Posterior cingulate gyrus (tissue), 11 donors: Measurements from ENCODE around the gene ABCD2.
A peak's percentile ranks its signal among the peaks of the same experiment; 100 is the strongest.
"Not testable (repeated sequence)": the region's sequence is repeated elsewhere in the genome, so short reads cannot be mapped to it uniquely, and the experiment has no call there.

Experiments used
- DNase-seq, 10 donors: peaks; one replicate each; pipeline versions ENCODE4 v3.0.0 to v3.0.0-alpha.2; 2020 to 2021; ENCODE audit warnings: mixed read lengths in 3 of 10
- intact Hi-C: fragments of 100-400 bp; cut with DNase I; formaldehyde crosslinking; loops from one replicate; pipeline ENCODE4 v1.15.1; 2023

ABCD2 gene

DNA sequence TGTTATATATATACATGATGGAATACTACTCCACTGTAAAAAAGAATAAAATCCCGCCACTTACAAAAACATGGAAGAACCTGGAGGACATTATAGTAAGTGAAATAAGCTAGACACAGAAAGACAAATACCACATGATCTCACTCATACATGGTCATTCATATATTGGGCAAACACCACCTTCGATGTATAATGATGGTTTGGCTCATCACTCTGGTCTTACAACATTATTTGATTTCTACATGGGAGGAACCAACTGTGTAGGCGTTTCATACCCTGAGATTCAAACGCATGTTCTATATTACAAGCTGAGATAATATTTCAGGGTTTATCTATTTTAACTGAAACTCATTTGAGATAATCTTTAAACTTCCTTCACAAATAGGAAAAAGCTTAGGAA is 48.3 kb downstream of the ABCD2 start:
- intact Hi-C loops, result no loop called here
- DNase-seq, result no peak

DNA sequence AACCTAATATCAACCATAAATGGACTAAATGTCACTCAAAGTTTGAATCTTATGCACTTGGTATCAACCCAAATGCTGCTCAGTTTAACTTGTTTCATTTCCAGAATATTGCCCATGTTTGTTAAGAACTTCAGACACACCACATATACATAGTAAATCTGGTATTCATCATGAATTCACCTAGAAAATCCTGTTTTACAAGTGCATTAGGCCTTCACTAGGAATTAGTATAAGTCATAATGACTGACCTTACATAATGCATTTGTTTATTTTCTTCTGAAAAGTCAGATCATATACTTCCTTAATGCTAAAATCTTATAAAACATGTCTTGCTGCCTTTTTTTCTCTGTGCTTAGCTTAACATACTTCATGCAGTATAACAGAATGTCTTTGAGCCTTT is 66.1 kb downstream of the ABCD2 start:
- intact Hi-C loops, result no loop called here
- DNase-seq, result no peak

DNA sequence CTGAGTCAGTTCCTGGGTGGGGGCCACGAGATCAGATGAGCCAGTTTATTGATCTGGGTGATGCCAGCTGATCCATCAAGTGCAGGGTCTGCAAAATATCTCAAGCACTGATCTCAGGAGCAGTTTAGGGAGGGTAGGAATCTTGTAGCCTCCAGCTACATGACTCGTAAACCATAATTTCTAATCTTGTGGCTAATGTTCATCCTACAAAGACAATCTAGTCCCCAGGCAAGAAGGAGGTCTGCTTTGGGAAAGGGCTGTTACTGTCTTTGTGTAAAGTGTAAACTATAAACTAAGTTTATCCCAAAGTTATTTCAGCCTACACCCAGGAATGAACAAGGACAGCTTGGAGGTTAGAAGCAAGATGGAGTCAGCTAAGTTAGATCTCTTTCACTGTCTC is 75.4 kb downstream of the ABCD2 start:
- DNase-seq, intact Hi-C loops: not testable (repeated sequence)

DNA sequence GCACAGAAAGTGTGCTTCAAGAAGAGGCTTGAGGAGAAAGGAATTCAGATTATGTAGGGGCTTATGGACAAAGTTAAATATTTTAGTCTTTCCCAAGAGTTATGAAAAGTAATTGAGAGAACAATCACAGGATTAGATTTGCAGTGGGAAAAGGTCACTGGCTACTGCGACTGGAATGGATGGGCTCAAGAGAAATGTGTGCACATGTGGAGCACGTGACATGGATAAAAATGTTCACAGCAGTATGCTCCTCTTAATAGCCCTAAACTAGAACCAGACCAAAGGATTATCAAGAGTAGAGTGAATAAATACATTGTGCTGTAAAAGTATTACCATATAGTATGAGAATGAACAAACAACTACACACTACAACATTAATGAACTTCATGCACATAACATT is 78.1 kb downstream of the ABCD2 start:
- DNase-seq, result no peak

DNA sequence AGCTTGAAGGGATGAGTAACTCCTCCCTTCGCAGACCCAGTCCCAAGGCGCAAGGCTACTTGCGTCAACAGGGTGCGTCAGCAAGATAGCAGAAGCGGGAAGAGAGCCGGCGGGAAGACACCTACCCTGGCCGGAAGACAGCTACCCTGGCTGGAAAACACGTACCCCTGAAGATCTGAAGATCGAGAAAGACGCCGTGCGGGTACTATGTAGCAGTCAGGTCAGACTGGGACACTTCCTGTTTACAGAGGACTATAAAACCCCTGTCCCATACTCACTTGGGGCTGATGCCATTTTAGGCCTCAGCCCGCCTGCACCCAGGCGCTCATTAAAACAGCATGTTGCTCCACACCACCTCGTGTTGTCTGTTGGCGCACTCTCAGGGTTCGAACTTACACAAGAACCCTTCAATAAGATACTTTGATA is 80.9 kb downstream of the ABCD2 start:
- intact Hi-C loops, result no loop called here
- no peak for DNase-seq

More for the DNA sequence above, 78.1 kb downstream of the ABCD2 start:
- intact Hi-C loops, result no loop called here

DNA sequence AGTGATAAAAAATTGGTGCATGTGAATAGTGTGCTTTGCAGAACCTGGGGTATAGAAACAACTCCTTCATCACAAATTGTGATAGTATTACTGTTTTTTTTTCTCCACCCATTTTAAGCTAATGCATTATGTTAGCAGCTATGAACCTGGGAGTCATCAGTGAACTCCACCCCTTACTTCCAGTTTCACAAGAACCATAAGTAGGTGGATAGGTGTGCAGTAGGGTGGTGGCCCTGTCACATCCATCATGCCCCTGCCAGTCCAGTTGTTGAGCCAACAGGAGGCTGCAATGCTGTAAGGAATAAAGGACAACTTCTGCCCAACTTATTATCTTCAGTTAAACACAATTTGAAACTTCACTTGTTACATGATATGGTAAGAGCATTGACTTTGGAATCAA is 85.7 kb downstream of the ABCD2 start:
- no peak for DNase-seq
- intact Hi-C loops, result no loop called here

DNA sequence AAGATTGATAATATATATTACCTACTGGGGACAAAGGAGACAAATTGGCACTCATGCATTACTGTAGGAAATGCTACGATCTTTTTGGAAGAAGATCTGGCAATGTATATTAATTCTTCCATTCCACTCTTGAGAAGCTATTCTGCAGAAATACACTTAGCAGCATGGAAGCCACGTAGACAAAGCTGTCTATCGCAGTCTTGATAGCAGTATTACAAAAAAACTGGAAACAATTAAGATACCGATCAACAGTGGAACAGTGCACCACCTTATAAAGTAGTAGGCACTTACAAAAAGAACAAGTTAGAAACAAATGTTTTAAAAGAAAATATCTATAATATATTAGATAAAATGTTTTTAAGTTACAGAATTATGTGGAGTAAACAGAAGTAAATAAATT is 87.2 kb downstream of the ABCD2 start:
- intact Hi-C loops, result no loop called here
- no peak for DNase-seq

DNA sequence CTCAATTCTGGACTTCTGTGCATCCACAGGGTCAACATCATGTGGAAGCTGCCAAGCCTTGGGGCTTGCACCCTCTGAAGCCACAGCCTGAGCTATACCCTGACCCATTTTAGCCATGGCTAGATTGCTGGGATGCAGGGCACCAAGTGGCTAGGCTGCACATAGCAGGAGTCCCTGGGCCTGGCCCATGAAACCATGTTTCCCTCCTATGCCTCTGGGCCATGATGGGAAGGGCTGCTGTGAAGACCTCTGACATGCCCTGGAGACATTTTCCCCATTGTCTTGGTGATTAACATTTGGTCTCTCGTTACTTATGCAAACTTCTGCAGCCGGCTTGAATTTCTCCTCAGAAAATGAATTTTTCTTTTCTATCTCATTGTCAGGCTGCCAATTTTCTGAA is 92.6 kb downstream of the ABCD2 start:
- intact Hi-C loops, result no loop called here
- no peak for DNase-seq

DNA sequence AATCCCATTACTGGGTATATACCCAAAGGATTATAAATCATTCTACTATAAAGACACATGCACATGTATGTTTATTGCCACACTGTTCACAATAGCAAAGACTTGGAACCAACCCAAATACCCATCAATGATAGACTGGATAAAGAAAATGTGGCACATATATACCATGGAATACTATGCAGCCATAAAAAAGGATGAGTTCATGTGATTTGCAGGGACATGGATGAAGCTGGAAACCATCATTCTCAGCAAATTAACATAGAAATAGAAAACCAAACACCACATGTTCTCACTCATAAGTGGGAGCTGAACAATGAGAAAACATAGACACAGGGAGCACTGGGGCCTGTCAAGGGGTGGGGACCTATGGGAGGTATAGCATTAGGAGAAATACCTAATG is 97.4 kb downstream of the ABCD2 start:
- intact Hi-C loops, DNase-seq: not testable (repeated sequence)

DNA sequence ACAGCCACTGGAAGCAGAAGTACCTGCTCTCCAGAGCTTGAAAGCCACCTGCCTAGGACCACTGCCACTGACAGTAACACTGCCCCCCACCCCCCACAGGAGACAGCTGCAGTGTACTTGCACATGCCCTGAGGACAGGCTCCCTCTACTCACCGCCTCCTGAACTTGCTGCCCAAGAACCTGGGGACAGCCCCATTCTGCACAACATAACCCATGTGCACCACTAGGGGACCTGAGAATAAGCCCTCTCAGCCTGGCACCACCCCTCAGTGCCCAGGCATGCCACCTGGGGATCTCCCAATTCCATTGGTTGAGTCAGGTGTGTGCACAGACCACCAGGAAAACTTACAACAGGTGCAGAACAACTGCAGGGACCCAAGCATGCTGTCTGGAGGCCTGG is 109.6 kb downstream of the ABCD2 start:
- peak in 1 of 10 donors; percentile 53 for DNase-seq
- intact Hi-C loops, result no loop called here

DNA sequence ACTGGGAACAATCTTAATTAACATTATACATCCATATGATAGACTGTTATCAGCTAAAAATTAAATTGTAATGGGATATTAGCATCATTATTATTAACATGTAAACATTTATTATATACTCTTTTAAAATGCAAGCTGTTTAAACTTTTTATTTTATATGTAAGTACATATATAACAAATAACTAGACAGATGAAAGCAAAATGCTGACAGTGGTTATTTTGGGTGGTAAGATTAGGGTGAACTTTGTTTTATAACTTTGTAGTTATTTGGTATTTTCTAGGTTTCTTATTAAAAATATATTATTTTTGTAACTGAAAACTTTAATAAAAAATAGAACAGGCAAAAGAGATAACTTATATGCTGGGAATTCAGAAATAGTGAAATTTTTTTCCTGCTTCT is 114.0 kb downstream of the ABCD2 start:
- intact Hi-C loops, result no loop called here

DNA sequence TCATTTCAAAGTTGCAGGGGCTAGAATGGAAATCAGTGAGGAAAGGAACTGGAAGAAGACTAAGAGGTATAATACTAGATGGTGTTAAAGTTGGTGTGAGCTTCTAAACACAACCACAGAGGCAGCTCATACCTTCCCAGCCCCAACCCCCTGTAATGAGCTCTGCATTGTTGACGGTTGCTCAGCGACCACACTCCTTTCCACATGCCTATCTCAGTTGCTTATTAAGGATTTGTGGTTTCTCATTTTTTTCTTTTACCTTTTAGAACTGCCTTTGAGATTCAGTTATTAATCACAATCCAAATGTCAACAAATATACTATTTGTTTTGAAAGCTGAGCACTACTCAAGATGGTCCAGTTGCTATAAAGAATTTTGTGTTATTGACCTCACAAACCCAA is 114.6 kb downstream of the ABCD2 start:
- intact Hi-C loops, result no loop called here
- DNase-seq, result no peak

More for the DNA sequence above, 114.0 kb downstream of the ABCD2 start:
- no peak for DNase-seq

DNA sequence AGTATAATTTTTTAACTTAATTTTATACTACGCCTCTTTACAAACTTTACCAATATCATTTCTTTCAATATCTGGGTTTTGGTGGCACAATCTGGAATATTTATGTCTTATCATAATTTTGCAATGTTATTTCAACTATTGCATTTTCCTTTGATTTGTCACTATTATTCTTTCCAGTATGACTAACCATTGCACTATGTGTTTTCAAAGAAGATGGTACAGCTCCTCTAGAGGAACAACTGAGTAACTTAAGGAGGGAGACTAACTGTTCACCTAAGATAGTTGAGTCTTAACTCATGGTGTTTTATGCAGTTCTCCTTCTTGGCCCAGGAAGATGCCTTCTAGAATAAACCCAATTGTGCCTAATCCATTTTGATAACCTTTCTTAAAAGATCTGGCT is 116.2 kb downstream of the ABCD2 start:
- DNase-seq, result no peak
- intact Hi-C loops, result no loop called here

DNA sequence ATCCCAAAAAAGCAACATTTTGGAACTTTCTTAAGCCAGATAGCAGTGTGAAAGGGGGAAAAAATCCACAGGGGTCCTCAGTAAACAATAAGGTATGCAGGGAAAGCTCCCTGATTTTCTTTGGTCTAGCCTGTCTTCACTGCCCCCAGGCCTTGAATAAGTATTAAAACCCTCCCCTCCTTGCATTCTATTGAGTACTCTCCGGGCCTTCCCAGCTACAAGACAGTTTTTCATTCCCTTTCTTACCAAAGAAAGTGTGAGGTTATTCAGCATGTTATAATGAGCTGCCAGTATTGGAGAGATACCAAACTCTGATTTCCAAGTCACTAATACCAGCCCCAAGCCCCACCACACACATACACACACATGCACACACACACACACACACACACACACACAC is 116.9 kb downstream of the ABCD2 start:
- intact Hi-C loops, result no loop called here
- DNase-seq, result no peak
